Uterus (tissue), 4 donors: ENCODE measurements around the gene TBX2. TPM values are rescaled to one million over a fixed set of nuclear protein-coding genes. Genes with fewer than 3 reads are reported as not detected.

Source experiments
- DNase-seq, 2 donors: peaks; one replicate each; pipeline ENCODE4 v3.0.0-alpha.2; 2019 to 2020
- H3K27ac ChIP-seq, 2 donors: fragments of 200-600 bp; sonication (generic); 1 replicate in 1 of 2; 2 replicates in 1 of 2; pipeline ENCODE4 v1.5.1; 2016 to 2018
- H3K27me3 ChIP-seq, 2 donors: fragments of 200-600 bp; sonication (generic); one replicate each; pipeline ENCODE4 v1.5.1; 2018 to 2019; ENCODE audit warnings: control low read depth in 1 of 2
- H3K36me3 ChIP-seq, 2 donors: fragments of 200-600 bp; sonication (generic); one replicate each; pipeline ENCODE4 v1.5.1; 2019; ENCODE audit warnings: control low read depth in 1 of 2
- H3K4me1 ChIP-seq, 2 donors: fragments of 200-600 bp; sonication (generic); one replicate each; pipeline ENCODE4 v1.5.1; 2018 to 2019; ENCODE audit warnings: control low read depth in 1 of 2
- H3K4me3 ChIP-seq, 2 donors: fragments of 200-600 bp; sonication (generic); 1 replicate in 1 of 2; 2 replicates in 1 of 2; pipeline ENCODE4 v1.5.1; 2018 to 2019; ENCODE audit warnings: mild to moderate bottlenecking in 1 of 2
- H3K9me3 ChIP-seq, 2 donors: fragments of 200-600 bp; sonication (generic); one replicate each; pipeline ENCODE4 v1.5.1; 2019; ENCODE audit warnings: control low read depth in 1 of 2
- POLR2A ChIP-seq, 2 donors: fragments of 450-650 bp; IDR thresholded peaks; one replicate each; pipeline ENCODE4 v1.6.1; 2016; ENCODE audit warnings: antibody characterized with exemption in 2 of 2, mild to moderate bottlenecking in 1 of 2, moderate library complexity in 1 of 2
- intact Hi-C: fragments of 100-400 bp; cut with DNase I; formaldehyde crosslinking; loops from one replicate; pipeline ENCODE4 v1.15.1; 2023; ENCODE audit warnings: low total_unique reads
- total RNA-seq, 4 donors: library from RNA; depleted of rRNA in 3 of 4; stranded (reverse); fragments of >200 nt in 3 of 4; gene quantifications; one replicate each; pipeline versions ENCODE4 v1.1.0 to v1.2.4, GENCODE V29; 2014 to 2023
- TF ChIP-seq, protein P1 (sequence below), 4 experiments: fragments of 200-600 bp in 2 of 4; fragments of 450-650 bp in 2 of 4; sonication (generic) in 2 of 4; IDR thresholded peaks; one replicate each; pipeline ENCODE4 v1.5.1; 2016 to 2019; ENCODE audit warnings: antibody characterized with exemption in 4 of 4, mild to moderate bottlenecking in 2 of 4, moderate library complexity in 1 of 4
- donor health status: DM: yes; HTN: yes; CAD: no.

Gene TBX2
- total RNA-seq, 4 donors from 2014 or later, result 0.29 to 40.5 (median 27.4) TPM

DNA sequence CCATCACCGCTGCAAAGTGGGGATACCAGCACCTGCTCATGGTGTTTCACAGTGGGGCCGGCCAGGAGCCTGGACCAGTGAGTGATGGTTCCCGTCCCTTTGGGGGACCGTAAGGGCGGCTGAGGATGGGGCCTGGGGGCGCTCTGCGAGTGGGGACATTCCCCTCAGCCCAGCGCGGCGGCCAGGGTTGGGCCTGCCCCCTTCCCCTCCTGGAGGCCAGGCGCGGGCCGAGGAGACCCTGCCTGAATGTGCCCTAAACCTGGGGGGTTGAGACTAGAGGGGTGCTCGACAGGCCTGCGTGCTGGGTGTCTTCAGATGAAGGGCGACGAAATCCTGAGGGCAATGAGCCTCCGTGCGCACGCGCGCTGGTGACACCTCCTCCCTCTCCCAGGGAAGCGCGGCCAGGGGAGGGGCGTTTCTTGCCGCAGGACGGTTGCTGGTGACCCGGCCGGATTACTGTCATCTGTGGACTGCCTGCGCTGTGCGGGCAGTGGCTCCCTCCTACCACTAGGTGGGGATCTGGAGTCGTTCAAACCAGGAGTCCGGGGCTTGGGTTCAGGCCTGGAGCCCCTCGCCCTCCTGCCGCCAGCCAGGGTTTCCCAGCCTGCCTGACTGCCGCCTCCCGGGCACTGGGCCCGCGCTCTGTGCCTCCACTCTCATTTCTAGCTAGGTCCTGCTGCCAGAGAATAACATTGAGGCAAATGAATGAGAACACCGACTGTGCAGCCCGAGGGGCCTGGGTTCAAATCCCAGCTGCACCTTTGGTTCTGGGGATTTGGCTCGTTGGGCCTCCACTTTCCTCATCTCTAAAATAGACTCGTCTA, 17.1 kb downstream of the TBX2 start:
- peak overlapping the region in 1 of 2 donors; percentile 65 for H3K27ac ChIP-seq
- H3K27me3 ChIP-seq, result no peaks in the 10 kb centered on the region
- intact Hi-C loops, result no loop called here
- H3K4me1 ChIP-seq, result no peaks in the 10 kb centered on the region
- H3K9me3 ChIP-seq, result no peaks in the 10 kb centered on the region
- H3K36me3 ChIP-seq, result no peaks in the 10 kb centered on the region
- no peak overlapping the region for H3K4me3 ChIP-seq
- DNase-seq, result peak; percentile 85 to 89
- TF ChIP-seq, protein P1, sequence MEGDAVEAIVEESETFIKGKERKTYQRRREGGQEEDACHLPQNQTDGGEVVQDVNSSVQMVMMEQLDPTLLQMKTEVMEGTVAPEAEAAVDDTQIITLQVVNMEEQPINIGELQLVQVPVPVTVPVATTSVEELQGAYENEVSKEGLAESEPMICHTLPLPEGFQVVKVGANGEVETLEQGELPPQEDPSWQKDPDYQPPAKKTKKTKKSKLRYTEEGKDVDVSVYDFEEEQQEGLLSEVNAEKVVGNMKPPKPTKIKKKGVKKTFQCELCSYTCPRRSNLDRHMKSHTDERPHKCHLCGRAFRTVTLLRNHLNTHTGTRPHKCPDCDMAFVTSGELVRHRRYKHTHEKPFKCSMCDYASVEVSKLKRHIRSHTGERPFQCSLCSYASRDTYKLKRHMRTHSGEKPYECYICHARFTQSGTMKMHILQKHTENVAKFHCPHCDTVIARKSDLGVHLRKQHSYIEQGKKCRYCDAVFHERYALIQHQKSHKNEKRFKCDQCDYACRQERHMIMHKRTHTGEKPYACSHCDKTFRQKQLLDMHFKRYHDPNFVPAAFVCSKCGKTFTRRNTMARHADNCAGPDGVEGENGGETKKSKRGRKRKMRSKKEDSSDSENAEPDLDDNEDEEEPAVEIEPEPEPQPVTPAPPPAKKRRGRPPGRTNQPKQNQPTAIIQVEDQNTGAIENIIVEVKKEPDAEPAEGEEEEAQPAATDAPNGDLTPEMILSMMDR (IDR thresholded peaks at IDR 0.05), result peak; percentile 85 to 96 (median 88)
- peak in 1 of 2 donors; percentile 20 for TF ChIP-seq POLR2A (IDR thresholded peaks at IDR 0.05)

DNA sequence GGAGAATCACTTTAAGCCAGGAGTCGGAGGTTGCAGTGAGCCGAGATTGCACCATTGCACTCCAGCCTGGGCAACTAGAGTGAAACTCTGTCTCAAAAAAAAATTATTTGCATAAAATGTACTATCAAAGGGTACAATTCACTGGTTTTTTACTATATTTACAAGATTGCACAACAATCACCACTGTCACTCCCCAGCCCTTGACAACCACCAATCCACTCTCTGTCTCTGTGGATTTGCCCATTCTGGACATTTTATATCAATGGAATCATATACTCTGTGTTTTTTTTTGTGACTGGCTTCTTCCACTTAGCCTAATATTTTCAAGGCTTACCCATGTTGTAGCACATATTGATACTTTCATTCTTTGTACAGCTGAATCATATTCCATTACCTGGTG, 18.8 kb downstream of the TBX2 start:
- Histone ChIP-seq H3K9me3 (no peaks in the 10 kb centered on the region), H3K27ac (no peak overlapping the region), H3K27me3 (peaks cover 0 to 2% of the 10 kb centered on the region in 2 donors), H3K4me3 (no peak overlapping the region), H3K36me3 (no peaks in the 10 kb centered on the region), H3K4me1 (no peaks in the 10 kb centered on the region)
- TF ChIP-seq POLR2A (IDR thresholded peaks at IDR 0.05), result no peak
- TF ChIP-seq, protein P1 (IDR thresholded peaks at IDR 0.05), result no peak
- DNase-seq, result no peak
- intact Hi-C loops, result no loop called here

DNA sequence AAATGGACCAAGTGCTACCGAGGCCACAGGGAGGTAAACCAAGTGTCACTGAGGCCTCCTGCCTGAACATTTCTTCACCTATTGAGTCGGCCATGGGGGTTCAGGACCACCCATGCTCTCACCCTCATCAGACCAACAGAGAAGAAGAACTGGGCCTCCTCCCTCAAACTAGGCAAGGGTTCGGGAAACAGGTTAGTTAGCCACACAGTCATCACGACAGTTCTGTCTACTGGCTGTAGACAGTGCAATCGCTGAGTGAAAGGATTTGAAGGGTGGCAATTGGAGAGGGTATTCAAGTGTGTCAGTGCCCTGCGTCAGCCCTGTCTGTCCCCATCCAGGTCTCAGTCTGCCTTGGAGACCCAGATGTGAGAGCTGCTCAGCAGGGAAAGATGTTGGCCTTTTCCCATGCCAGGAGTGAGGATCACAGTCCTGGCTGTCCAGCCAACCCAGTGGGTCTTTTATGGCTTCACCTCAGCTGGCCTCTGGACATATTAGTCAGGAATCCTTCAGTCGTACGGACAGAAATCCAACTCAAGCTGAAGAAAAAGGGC, 19.9 kb downstream of the TBX2 start:
- H3K9me3 ChIP-seq, result no peaks in the 10 kb centered on the region
- no peak for DNase-seq
- H3K27me3 ChIP-seq, result peaks cover 0 to 12% of the 10 kb centered on the region in 2 donors
- intact Hi-C loops, result no loop called here
- TF ChIP-seq, protein P1 (IDR thresholded peaks at IDR 0.05), result no peak
- no peak for TF ChIP-seq POLR2A (IDR thresholded peaks at IDR 0.05)
- H3K27ac ChIP-seq, result no peak overlapping the region
- no peaks in the 10 kb centered on the region for H3K36me3 ChIP-seq
- no peak overlapping the region for H3K4me3 ChIP-seq
- no peaks in the 10 kb centered on the region for H3K4me1 ChIP-seq

DNA sequence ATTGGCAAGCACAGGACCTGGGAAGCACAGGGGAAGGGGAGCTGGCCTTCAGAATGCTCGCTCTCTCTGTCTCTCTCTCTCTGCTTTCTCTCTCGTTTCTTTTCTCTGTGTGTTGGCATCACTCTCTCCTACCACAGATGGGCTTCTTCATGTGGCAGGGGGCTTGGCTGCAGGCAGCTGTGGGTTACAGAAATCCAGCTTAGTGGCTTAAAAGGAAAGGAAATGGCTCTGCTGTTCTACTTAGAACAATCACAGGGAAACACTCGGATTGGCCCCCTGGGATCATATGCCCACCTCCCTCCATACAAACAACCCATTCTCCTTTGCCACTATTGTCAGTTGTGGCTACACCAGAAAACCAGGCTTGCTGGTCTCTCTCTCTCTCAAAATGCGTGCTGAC, 20.4 kb downstream of the TBX2 start:
- Histone ChIP-seq H3K4me3 (no peak overlapping the region), H3K27me3 (peaks cover 0 to 17% of the 10 kb centered on the region in 2 donors), H3K9me3 (no peaks in the 10 kb centered on the region), H3K4me1 (no peaks in the 10 kb centered on the region), H3K27ac (no peak overlapping the region), H3K36me3 (no peaks in the 10 kb centered on the region)
- DNase-seq, result no peak
- TF ChIP-seq POLR2A (IDR thresholded peaks at IDR 0.05), result no peak
- TF ChIP-seq, protein P1 (IDR thresholded peaks at IDR 0.05), result no peak
- intact Hi-C loops, result no loop called here

DNA sequence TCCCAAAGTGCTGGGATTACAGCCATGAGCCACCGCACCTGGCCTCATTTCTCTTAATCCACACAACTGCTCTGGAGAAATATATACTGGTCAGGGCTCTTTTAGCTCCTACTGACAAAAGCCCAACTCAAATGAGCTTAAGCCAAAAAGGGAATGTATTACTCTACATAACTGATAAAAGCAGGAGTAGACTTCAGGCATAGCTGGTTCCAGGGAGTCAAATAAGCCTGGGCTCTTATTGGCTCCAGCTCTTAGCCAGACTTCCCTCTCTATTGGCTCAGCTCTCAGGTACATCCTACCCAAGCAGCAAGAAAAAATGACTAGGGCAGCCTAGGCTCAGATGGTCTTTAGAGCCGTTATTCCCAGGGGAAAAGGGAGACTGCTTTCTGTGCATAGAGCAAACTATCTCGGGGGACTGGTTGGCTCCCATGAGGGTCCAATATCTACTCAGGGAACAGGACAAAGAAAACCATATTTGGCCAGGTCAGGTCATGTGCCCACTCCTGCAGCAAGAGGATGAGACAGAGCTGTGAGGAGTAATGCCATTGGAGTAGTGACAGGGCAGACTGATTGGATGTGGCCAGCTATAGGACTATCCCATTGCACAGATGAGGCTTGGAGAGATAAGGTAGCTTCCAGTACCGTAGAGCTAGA, 21.2 kb downstream of the TBX2 start:
- H3K9me3 ChIP-seq, result no peaks in the 10 kb centered on the region
- no peak overlapping the region for H3K27ac ChIP-seq
- H3K4me1 ChIP-seq, result no peaks in the 10 kb centered on the region
- intact Hi-C loops, result no loop called here
- TF ChIP-seq, protein P1 (IDR thresholded peaks at IDR 0.05), result no peak
- TF ChIP-seq POLR2A (IDR thresholded peaks at IDR 0.05), result no peak
- no peak overlapping the region for H3K4me3 ChIP-seq
- H3K36me3 ChIP-seq, result no peaks in the 10 kb centered on the region
- H3K27me3 ChIP-seq, result peaks cover 0 to 18% of the 10 kb centered on the region in 2 donors
- DNase-seq, result no peak
